CD4-positive, alpha-beta T cell treated with Interleukin-21 for 1 hour (primary cell): ENCODE measurements around the gene COX6A2.
"Not testable (repeated sequence)": the region's sequence is repeated elsewhere in the genome, so short reads cannot be mapped to it uniquely, and the experiment has no call there.

ENCODE experiments used
- DNase-seq: peaks from one replicate; pipeline ENCODE4 v3.0.0-alpha.2; 2020

COX6A2 gene

GRCh38 chr16:31461921-31462804 is 34.0 kb upstream of the COX6A2 start:
- DNase-seq, result no peak

GRCh38 chr16:31461201-31461920 is 33.2 kb upstream of the COX6A2 start:
- DNase-seq, result no peak

- DNase-seq, result peak; percentile 64
Observed at GRCh38 chr16:31460582-31461002, 32.4 kb upstream of the COX6A2 start.

- peak; percentile 99 for DNase-seq
Observed at GRCh38 chr16:31459687-31460581, 31.8 kb upstream of the COX6A2 start.

GRCh38 chr16:31458844-31459686 is 30.9 kb upstream of the COX6A2 start, which contains the start of gene ARMC5:
ARMC5 (plus strand) TSS chr16:31459501; CDS start chr16:31459525, 24 bp downstream.
- DNase-seq, result peak; percentile 98

- peak; percentile 68 for DNase-seq
Observed at GRCh38 chr16:31458073-31458843, 30.1 kb upstream of the COX6A2 start.

GRCh38 chr16:31456988-31457360 is 28.8 kb upstream of the COX6A2 start:
- DNase-seq, result no peak

- peak; percentile 33 for DNase-seq
Observed at GRCh38 chr16:31455601-31456314, 27.6 kb upstream of the COX6A2 start.

- no peak for DNase-seq
Observed at GRCh38 chr16:31453255-31454204, 25.4 kb upstream of the COX6A2 start.

GRCh38 chr16:31452631-31453106 is 24.5 kb upstream of the COX6A2 start:
- DNase-seq, result no peak

GRCh38 chr16:31451681-31452351 is 23.7 kb upstream of the COX6A2 start:
- no peak for DNase-seq

DNA sequence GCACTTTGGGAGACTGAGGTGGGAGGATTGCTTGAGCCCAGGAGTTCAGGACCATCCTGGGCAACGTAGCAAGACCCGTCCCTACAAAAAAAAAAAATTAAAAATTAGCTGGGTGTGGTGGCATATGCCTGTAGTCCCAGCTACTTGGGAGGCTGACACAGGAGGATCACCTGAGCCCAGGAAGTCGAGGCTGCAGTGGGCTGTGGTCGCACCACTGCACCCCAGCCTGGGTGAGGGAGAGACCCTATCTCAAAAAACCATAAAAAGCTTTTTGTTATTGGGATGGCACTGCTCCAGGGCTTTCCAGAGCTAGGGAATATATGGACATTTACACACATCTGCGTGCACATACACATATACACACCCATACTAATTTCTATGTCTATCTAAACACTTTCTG is 23.0 kb upstream of the COX6A2 start:
- no peak for DNase-seq

GRCh38 chr16:31445931-31446330 is 17.8 kb upstream of the COX6A2 start:
- not testable (repeated sequence) for DNase-seq

GRCh38 chr16:31441956-31442355 is 13.8 kb upstream of the COX6A2 start:
- no peak for DNase-seq

- DNase-seq, result no peak
Observed at GRCh38 chr16:31440516-31441184, 12.5 kb upstream of the COX6A2 start.

- no peak for DNase-seq
Observed at GRCh38 chr16:31439519-31439918, 11.4 kb upstream of the COX6A2 start.

- DNase-seq, result not testable (repeated sequence)
Observed at GRCh38 chr16:31439023-31439422, 10.9 kb upstream of the COX6A2 start.

- no peak for DNase-seq
Observed at GRCh38 chr16:31438414-31438813, 10.3 kb upstream of the COX6A2 start.
